Panc1 (cell line): ENCODE results near the gene ITPR2.

ENCODE experiments used
- POLR2AphosphoS5 ChIP-seq: IDR thresholded peaks from 2 replicates; pipeline ENCODE4 v1.6.1; 2012; ENCODE audit warnings: mild to moderate bottlenecking, low read depth, low read length, moderate library complexity
- TF ChIP-seq, protein P1 (sequence below): fragments of 450-650 bp; IDR thresholded peaks from 2 replicates; pipeline ENCODE4 v1.5.1; 2017; ENCODE audit warnings: mild to moderate bottlenecking

DNA sequence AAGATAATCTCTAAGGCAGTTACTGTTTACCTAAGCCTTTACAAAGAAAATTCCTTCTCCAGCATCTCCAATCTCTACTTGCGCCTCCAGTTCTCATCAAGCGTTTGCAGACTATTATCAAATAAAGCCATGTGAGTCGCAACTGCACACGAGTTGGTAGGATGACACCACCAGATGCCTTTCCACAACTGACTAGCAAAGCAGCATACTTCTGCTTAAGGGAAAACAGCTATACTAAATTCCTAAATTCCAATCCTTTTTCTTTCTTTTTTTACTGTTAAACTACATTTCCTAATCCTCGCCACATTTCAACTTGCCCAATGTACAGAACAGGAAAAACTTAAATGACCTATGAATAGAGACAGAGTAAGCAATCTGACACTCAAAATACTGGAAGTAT lies 166.7 kb downstream of the ITPR2 start:
- TF ChIP-seq, protein P1, sequence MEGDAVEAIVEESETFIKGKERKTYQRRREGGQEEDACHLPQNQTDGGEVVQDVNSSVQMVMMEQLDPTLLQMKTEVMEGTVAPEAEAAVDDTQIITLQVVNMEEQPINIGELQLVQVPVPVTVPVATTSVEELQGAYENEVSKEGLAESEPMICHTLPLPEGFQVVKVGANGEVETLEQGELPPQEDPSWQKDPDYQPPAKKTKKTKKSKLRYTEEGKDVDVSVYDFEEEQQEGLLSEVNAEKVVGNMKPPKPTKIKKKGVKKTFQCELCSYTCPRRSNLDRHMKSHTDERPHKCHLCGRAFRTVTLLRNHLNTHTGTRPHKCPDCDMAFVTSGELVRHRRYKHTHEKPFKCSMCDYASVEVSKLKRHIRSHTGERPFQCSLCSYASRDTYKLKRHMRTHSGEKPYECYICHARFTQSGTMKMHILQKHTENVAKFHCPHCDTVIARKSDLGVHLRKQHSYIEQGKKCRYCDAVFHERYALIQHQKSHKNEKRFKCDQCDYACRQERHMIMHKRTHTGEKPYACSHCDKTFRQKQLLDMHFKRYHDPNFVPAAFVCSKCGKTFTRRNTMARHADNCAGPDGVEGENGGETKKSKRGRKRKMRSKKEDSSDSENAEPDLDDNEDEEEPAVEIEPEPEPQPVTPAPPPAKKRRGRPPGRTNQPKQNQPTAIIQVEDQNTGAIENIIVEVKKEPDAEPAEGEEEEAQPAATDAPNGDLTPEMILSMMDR: no peak
- TF ChIP-seq POLR2AphosphoS5: no peak
